ENCODE results near the gene ADAM10.
"Not testable (repeated sequence)": the region's sequence is repeated elsewhere in the genome, so short reads cannot be mapped to it uniquely, and the experiment has no call there.

Gene ADAM10

DNA sequence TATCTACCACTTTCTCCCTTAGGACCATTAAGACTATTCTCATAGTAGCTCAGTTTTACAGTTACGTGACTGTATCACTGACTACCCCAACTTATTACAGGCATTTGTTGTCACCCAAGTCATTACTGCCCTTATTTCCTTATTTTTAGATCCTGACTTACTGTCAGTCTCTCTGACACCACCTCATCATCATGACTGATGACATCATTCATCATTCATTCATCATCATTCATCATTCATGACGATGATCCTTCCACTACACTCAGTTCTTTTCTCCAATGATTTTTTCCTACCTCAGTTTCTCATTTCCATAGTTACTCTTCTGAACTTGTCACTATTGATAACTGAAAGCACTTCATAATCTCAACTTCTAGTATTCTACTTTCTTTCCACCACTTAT is 83.8 kb downstream of the ADAM10 start:
- no peak for FAIRE-seq

DNA sequence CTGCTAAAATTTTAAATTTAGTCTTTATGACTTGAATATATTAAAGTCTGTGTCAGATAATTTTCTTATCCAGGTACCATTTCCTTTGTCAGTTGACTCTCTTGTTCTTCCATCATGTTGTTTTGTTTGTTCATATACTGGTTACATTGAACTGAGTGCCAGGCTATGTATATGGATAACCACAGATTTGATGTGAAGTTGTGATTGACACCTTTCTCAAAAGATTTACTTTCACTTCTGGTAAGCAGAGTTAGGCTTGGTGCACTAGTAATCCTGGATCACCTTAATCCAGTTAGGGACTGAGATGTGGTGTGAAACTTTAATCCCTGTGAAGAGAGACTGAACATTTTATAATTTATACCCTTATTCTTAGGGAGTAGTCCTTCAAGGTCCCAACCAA is 99.4 kb downstream of the ADAM10 start:
- FAIRE-seq: no peak

DNA sequence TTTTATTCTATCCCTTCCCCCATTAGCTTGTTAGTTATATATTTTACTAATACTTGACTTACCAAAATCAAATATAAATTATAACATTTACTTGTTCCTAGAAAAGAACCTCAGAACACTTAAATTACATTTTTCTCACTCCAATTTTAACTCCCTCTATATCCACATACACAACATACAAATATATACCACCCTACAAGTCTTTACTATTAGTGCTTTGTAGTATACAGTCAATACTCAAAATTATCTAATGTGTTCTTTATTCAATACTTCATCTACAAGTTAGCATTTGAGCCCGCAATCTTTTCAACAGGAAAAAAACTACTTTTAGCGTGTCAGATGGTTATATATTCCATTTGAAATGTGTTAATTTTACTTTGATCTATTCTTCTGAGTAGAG is 100.3 kb downstream of the ADAM10 start:
- no peak for FAIRE-seq

DNA sequence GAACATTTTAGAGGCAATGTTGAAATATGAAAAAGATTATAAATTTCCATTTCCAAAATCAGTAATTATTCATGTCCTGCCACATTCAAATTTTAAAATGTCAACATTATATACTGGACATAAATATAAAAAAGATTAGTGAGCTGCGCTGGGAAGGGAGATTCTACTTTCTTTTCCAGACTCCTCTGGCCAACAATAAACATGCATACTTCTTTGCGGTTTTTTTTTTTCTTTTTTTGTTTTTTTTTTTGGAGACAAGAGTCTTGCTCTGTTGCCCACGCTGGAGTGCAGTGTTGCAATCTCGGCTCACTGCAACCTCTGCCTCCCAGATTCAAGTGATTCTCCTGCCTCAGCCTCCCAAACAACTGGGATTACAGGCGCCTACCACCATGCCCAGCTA is 105.5 kb downstream of the ADAM10 start:
- FAIRE-seq: no peak

DNA sequence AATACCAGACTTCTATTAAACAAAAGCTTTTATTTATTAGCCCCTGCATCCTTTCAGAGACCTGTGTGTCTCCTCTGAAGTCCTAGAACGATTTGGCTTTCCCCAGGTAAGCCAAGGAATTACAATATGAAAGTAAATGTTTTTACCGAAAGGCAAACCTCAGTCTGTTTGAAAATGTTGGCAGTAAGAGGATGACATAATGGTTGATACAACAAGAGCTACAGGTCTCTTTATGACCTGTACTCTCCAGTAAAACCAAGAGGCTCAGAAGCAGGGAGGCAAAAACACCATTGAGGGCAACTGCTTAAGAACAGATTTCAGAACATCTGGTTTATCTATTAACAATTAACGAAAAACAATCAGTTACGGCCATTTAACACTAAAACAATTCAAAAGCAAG is 107.8 kb downstream of the ADAM10 start:
- no peak for FAIRE-seq

DNA sequence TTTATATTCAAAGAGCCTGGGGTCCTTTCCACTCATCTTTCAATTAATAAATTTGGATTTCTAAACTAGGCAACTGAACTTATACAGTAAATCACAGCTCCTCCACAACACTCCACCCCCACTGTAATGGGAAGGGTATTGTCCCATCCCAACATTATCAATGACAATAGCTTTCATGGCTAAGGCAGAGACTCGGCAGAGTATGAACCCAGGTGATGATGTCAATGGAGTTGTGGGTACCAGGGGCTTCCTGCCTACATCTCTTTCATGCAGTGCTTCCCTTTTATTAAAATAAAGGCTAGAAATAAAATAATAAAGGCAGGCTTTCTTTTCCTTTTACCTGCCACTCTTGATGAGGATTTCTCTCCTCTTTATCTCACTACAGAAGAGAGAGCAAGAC is 109.5 kb downstream of the ADAM10 start:
- no peak for FAIRE-seq

DNA sequence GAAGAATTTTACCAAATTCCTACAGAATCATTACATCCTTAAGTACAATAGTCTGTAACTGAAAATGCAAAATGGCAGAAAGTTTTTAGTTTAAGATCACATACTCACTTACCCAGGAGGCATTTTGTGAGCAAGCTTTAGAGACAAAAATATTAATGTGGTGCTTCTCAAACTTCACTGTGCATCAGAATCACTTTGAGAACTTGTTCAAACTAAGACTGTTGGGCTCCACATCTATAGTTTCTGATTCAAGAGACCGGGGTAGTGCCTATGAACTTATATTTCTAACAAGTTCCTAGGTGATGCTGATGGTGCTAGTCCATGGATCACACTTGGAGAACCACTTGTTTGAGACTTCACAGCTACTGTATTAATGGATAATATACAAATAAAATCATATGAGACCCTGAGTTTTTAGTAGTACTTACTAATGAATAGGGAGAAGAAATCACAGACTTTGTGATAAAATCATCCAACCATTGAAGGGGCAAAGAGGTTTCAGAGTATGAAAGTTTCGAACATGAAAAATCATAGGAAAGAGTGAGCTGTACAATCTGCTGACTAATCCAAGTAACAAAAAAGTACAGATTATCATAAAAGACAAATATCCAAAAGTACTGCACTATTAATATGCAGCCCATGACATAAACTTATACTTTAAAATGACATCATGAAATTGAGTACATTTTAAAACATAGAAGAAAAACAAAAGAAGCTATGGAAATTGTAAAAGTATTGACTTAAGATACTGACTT is 110.3 kb downstream of the ADAM10 start:
- FAIRE-seq: no peak

DNA sequence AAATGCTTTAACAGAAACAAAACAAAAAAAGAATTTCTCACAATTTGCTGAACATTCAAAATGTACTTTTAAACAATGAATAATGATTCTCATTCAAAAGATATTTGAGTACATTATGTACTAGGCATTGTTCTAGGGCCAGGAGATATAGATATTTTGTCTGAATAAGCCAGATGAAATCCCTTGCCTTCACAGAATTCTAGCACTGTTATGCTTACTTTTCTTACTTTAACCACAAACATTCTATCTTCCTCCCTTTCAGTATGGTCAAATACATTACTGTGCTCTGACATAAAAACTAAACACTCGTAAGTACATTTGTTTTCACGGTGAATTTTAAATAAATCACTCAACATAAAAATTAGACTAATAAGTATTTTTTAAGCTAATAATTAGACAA is 116.7 kb downstream of the ADAM10 start:
- FAIRE-seq: no peak

DNA sequence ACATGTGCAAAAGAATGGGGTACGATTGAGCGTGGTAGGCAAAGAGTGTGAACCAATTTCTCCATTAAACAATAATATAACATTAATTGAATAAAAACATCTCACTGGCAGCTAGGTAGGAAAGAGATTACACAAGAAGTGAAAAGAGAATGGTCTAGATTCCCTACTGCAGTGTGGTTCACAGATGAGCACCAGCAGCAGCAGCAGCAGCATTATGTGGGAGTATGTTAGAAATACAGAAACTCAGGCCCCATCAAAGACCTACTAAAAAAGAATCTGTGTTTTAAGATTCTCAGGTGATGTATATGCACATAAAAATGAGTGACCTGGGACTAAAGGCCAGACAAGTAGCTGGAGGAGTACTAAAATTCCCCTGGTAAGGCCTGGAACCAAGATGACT is 118.2 kb downstream of the ADAM10 start:
- no peak for FAIRE-seq

DNA sequence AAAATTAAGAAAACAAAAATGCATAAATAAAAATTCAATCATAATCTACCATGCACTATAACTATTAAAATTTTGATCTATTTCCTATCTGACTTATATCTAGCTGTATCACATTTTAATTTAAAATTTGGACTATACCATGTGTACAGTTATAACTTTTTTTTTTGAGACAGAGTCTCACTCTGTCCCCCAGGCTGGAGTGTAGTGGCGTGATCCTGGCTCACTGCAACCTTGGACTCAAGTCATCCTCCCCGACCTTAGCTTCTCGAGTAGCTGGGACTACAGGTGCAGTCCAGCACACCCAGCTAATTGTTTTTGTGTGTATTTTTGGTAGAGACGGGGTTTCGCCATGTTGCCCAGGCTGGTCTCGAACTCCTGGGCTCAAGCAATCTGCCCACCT is 119.9 kb downstream of the ADAM10 start:
- FAIRE-seq: no peak

DNA sequence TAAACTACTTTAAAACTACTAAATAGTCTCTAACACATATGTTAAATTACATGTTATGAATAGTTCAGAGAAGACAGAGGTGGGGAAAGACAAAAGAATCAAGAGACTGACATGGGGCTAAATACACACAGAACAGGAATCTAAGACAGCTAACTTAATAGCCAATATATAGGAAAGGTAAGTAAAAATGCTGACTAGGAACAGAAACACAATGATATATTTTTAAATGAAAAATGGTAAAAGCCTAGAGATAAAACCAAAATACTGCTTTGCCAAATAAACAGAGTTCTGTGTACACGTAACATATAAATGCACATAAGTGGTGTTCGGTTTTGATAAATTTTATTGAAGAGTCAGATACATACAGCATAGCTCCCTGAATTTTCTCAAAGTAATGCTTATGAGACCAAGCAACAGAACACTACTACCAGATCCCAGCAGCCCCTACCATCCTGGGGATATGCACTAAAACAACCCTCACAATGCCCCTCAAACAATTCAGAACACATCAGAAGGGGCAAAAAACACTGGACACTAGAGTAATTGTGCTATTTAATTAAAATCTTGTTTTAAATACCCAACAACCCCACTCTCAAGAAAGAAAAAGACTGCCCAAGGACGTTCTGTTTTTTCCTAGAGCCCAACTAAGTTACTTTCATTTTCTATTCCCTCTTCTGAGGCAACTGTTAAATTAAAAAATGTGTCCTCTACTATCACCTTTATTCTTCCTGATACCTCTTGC is 121.1 kb downstream of the ADAM10 start:
- FAIRE-seq: no peak

DNA sequence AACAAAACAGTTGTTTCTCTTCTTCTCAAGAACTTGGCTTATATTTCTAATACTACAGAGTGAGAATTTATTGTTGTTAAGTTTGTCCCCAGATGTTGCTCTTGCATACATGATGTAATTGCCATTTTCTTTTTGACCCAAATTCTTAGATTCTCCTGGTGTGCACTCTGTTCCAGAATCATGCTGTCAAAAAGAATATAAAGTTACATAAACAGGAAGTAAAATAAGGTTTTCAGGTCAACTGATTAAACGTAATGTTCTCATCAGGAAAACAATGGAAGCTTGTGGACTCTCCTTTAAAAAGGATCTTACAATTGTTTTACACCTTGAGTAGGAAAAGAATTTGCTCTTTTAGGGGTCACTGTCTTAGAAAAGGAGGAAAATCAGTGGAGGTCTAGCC is 121.8 kb downstream of the ADAM10 start:
- FAIRE-seq: no peak

DNA sequence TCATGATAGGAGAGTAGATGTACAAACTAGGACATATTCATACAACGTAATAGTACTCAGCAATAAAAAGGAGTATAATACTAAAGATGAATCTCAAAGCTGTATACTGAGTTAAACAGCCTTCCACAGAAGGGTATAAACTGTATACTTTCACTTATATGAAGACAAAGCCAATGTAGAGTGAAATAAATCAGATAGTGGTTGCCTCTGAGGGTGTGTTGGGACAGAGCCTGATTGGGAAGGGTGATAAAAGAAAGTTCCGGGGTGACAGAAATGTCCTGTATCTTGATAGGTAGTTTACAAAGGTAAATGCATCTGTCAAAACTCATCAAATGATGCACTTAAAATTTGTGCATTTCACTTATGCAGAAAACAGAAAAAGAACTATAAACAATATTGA is 122.5 kb downstream of the ADAM10 start:
- no peak for FAIRE-seq

DNA sequence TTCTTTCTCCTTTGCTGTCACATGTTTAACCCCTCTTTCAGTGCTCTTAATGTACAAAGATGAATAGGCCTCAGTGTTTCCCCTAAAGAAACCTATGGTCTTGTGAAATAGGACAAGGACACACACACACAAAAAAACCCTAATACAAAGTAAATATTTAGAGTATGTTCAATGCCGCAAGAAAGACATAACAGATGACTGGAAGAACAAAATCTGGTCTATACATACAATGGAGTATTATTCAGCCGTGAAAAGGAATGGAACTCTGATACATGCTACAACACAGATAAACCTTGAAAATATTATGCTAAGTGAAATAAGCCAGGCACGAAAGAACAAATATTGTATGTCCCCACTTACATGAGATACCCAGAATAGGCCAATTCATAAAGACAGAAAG is 123.1 kb downstream of the ADAM10 start:
- no peak for FAIRE-seq

DNA sequence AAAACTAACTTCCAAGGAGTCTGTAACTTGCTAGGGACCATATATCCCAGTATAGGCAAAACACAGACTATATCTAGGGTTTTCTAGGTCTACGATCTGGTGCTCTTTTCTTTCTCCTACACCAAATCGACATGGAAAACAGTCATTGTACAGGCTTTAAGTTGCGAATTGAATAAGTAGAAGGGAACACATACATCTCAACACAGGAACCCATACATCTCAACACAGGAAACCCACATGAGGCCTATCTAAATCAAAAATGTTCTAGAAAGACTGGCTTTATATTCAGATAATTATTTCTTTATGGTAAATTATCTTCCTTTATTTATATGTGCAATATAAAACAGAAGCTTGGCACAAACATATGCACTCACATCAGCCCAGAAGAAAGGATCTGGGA is 126.6 kb downstream of the ADAM10 start:
- no peak for FAIRE-seq

DNA sequence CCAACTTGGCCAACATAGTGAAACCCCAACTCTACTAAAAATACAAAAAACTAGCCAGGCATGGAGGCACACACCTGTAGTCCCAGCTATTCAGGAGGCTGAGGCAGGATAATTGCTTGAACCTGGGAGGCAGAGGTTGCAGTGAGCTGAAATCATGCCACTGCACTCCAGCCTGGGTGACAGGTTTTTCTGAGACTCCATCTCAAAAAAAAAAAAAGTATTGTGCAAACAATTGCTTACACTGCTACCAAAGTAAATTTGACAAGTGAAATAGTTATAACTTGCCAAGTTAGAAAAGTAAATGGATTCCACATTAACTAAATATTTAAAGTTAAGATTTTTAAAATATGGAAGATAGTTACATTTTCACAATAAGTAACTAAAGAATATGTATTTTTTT is 129.2 kb downstream of the ADAM10 start:
- FAIRE-seq: not testable (repeated sequence)

DNA sequence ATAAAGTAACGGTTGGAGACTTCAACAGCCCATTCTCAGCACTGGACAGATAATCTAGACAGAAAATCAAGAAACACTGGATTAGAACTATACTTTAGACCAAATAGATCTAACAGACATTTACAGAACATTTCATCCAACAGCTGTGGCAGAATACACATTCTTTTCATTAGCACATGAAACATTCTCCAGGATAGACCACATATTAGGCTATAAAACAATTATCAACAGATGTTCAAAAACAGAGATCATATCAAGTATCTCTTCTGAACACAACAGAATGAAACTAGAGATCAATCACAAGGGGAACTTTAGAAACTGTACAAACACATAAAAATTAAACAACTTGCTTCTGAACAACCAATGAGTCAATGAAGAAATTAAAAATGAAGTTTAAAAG is 133.3 kb downstream of the ADAM10 start:
- no peak for FAIRE-seq

DNA sequence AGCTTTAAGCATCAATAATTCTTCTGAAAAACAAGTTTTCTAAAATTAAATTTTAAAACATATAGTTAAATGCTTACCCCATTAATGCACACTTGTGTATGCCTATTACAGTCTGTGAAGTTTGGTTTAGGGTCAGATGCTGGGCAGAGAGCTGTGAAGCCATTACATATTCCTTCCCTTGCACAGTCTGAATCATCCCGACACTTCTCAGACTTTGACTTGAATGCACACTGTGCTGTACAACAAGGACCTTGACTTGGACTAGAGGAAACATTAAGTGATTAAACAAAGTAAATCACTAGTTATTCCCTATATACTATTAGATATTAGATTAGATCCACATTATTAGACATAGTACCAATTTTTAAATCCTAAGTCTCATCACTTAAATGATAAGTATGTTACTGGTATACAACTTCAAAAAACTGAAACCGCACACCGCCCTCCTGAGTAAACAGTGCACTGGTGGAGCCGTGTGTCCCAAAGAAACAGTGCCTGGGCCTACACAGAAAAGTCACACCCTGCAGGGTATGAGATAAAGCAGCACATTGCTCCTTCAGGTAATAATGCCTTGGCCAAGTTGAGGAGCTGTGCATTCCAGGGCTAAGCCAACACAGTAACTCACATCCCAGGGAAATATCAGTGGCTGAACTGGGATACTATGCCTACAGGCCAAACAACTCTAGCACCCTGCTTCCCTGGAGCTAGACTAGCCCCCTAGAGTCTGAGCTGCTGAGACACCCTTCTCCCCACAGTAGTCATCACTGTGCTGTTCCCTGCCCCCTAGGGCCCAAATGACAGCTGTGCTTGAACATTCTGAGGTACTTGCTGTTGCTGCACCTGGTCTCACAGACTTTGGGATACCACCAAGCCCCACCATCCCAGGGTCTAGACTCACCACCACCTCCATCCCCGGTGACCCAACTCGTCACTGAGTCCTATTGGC is 137.5 kb downstream of the ADAM10 start:
- no peak for FAIRE-seq

DNA sequence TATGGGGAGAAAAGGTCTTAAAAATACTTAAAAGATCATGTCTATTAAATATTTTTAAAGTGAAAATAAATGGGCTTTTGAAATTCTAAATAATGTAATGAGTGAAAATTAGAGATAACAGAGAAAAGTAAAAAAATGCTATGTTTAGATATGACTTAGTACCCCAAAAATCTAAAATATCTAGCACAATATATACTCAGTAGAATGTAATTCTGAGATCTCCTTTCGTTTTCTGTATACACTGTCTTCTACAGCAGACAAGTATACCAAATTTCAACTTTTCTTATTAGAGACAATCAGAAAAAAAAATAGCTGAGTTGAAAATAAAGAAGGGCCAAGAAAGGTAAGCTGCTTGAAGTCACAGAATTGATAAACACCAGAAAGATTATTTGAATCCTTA is 140.8 kb downstream of the ADAM10 start:
- FAIRE-seq: no peak

DNA sequence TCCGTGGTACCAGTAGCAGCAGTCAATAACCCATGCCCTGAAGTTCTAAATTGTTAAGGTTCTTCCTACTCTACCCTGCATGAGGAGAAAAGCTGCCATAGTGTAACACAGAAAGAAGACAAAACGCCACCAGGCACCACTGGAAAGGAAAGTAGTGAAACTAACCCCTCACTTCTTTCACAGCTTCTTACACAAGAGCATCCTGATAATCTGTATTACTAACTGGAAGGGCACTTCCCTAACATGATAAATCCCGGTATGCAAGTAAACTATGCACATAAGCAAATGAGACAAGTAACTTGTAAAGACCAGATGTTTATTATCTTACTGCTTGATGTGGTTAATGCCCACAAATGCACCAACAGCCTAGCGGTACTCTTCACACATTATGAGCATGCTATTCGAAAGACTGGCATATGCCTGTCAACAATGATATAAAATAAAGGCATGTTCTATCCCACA is 141.3 kb downstream of the ADAM10 start:
- FAIRE-seq: no peak

DNA sequence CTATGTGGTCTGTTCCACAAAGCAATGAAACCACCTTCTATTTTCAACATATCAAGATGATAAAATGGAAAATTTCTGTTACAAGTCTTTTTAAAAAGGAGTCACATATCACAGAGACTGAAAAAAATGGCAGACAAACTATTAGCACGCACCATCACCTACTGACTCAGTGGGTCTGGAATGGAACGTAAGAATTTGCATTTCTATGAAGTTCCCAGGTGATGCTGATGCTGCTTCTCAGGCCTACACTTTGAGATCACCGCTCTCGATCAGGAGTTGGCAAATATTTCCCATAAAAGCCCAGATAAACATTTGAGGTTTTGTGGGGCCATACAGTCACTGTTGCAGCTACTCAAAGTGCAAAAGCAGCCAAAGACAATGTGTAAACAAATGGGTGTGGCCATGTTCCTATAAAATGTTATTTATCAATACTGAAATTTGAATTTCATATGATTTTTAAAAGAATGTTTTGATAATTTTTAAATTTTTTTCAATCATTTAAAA is 142.9 kb downstream of the ADAM10 start:
- no peak for FAIRE-seq

DNA sequence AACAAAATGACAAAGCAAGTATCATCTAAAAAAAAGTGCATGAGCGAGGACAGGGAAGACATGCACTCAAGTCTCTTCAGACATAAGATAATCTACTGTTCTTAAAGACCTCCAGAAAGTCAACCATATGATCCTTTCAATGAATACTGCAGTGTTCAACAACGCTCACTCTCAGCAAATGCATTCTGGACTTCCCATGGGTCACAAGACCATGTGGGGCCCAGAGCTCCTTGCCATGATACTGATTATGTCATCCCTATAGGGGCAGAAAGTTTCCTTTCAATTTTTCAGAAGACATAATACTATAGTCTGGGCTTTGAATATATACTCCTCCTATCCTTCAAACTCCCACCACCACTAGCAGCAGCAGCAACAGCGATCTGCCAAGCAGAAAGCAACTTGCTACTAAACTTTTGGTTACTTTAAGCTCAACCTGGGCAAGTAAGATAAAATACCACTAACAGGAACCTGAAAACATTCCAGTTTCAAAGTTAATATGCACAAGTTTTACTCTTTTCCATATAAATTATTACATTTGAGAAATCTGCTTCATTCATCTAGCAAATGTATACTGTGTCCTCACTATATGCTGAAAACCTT is 143.5 kb downstream of the ADAM10 start:
- no peak for FAIRE-seq

DNA sequence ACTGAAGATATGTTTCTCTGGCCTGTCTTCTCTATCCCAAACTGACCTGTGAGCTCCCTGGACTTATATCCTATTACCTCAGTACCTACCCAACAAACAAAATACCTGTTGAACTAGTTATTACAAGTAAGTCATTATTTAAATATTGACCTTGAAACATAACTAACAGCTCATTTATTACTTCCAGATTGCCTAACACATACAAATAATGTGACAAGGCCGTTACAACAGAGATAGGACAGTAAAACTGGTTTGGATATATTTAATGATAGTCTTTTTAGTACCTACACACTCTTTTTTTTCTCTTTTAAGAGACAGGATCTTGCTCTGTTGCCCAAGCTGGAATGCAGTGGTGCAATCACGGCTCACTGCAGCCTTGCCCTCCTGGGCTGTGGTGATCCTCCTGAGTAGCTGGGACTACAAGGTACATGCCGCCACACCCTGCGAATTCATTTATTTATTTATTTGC is 145.0 kb downstream of the ADAM10 start:
- FAIRE-seq: no peak
